K562 (cell line): ENCODE measurements around the gene LDLRAD3. TPM values are rescaled to one million over a fixed set of nuclear protein-coding genes. Genes with fewer than 3 reads are reported as not detected.

Experiments
- ATAC-seq: fragments of 200-7000 bp; cut with Tn5 transposase; 3 replicates; pipeline ENCODE4 v1.9.1; 2020; ENCODE audit warnings: moderate library complexity
- BruUV-seq: library from RNA; stranded (reverse); fragments of 400-500 nt; replicated peaks from 2 replicates; lab custom pipeline; 2021; lab: Mats Ljungman, UMichigan
- CTCF ChIA-PET: fragments of 300-600 bp; formaldehyde crosslinking; extraction: SDS; loops from one replicate; lab custom pipeline; 2021; ENCODE audit warnings: low intra/inter-chr PET ratio; lab: Yijun Ruan, JAX
- POLR2A ChIA-PET: fragments of 300-600, 350-650 bp; sonication (Branson Sonifier 250); formaldehyde crosslinking; extraction: SDS; loops from one replicate; lab custom pipeline; 2021; ENCODE audit warnings: antibody characterized with exemption, inconsistent platforms; lab: Yijun Ruan, JAX
- DNase-seq, 4 experiments: peaks; one replicate each; pipeline versions ENCODE4 v3.0.0 to v3.0.0-alpha.2; 2011 to 2018; ENCODE audit warnings: low spot score in 3 of 4, mixed read lengths in 3 of 4; ENCODE audit errors: extremely low read depth in 1 of 4
- FAIRE-seq: peaks from 2 replicates; lab custom pipeline; 2011; peaks lifted over from hg19 to GRCh38; lab: Jason Lieb, UNC
- H2AFZ ChIP-seq: 2 replicates; pipeline ENCODE4 v1.6.0; 2011; ENCODE audit warnings: low read depth, low read length, control low read depth, inconsistent platforms
- H3K27ac ChIP-seq: fragments of 200-600 bp; 3 replicates; pipeline ENCODE4 v1.8.0; 2011; ENCODE audit warnings: low read depth, mild to moderate bottlenecking, control low read depth, inconsistent platforms, low read length, moderate library complexity, mixed read lengths; ENCODE audit errors: extremely low read depth
- H3K27me3 ChIP-seq, 2 experiments: fragments of 300-600 bp in 1 of 2; 2 replicates in 1 of 2; 3 replicates in 1 of 2; pipeline versions ENCODE4 v1.6.0 to v1.8.0; 2011; ENCODE audit warnings: inconsistent platforms in 2 of 2, low read length in 2 of 2, mild to moderate bottlenecking in 1 of 2, mixed read lengths in 1 of 2, moderate library complexity in 1 of 2; ENCODE audit not compliant: control insufficient read depth in 2 of 2, insufficient read depth in 2 of 2
- H3K36me3 ChIP-seq: fragments of 300-600 bp; 3 replicates; pipeline ENCODE4 v1.8.0; 2011; ENCODE audit warnings: mild to moderate bottlenecking, low read length, inconsistent platforms; ENCODE audit not compliant: control insufficient read depth, insufficient read depth
- H3K4me1 ChIP-seq, 2 experiments: fragments of 200-600 bp in 1 of 2; replicated peaks in 1 of 2; 2 replicates in 1 of 2; 3 replicates in 1 of 2; pipeline versions ENCODE4 v1.5.1 to v1.8.0; 2011; ENCODE audit warnings: inconsistent platforms in 2 of 2, low read length in 2 of 2, mild to moderate bottlenecking in 1 of 2, mixed read lengths in 1 of 2, moderate library complexity in 1 of 2; ENCODE audit not compliant: control insufficient read depth in 2 of 2, insufficient read depth in 2 of 2
- H3K4me2 ChIP-seq: 2 replicates; pipeline ENCODE4 v1.6.1; 2011; ENCODE audit warnings: low read length, control low read depth, inconsistent platforms, mixed read lengths; ENCODE audit not compliant: insufficient read depth
- H3K4me3 ChIP-seq: fragments of 200-600 bp; sonication (generic), shearing (Covaris generic); 2 replicates; pipeline ENCODE4 v1.5.1; 2016; ENCODE audit warnings: control low read depth, inconsistent platforms
- H3K79me2 ChIP-seq: fragments of 200-600 bp; 3 replicates; pipeline ENCODE4 v1.8.0; 2011; ENCODE audit warnings: low read length, inconsistent platforms; ENCODE audit not compliant: control insufficient read depth, insufficient read depth
- H3K9ac ChIP-seq, 2 experiments: 2 replicates each; pipeline versions ENCODE4 v1.6.0 to v1.6.1; 2011; ENCODE audit warnings: low read depth in 2 of 2, low read length in 2 of 2, control low read depth in 1 of 2, inconsistent platforms in 1 of 2, mild to moderate bottlenecking in 1 of 2, mixed read lengths in 1 of 2; ENCODE audit not compliant: insufficient read depth in 1 of 2
- H3K9me1 ChIP-seq: one replicate; pipeline ENCODE4 v1.6.0; 2011; ENCODE audit warnings: inconsistent platforms, mild to moderate bottlenecking, low read length, moderate library complexity; ENCODE audit not compliant: control insufficient read depth, insufficient read depth
- H3K9me3 ChIP-seq: replicated peaks from 2 replicates; pipeline ENCODE4 v1.5.1; 2011; ENCODE audit warnings: low read depth, low read length, inconsistent platforms; ENCODE audit not compliant: control insufficient read depth, insufficient read depth
- H4K20me1 ChIP-seq: replicated peaks from 2 replicates; pipeline ENCODE4 v1.6.1; 2011; ENCODE audit warnings: low read length, inconsistent platforms, mixed read lengths; ENCODE audit not compliant: control insufficient read depth, insufficient read depth
- ATF2 ChIP-seq: sonication (generic); formaldehyde crosslinking; IDR thresholded peaks from 2 replicates; pipeline ENCODE4 v1.8.1; 2022; ENCODE audit warnings: missing genetic modification reagents
- GABPB2 ChIP-seq: fragments of 250-450 bp; sonication (Bioruptor Pico); conservative IDR thresholded peaks from 2 replicates; pipeline ENCODE4 v1.5.1; 2021; ENCODE audit warnings: mild to moderate bottlenecking
- HDAC3 ChIP-seq: fragments of 450-650 bp; IDR thresholded peaks from 2 replicates; pipeline ENCODE4 v1.6.1; 2018; ENCODE audit warnings: borderline replicate concordance, mild to moderate bottlenecking, moderate library complexity; ENCODE audit not compliant: partially characterized antibody
- HOMEZ ChIP-seq: fragments of 250-450 bp; sonication (Bioruptor Pico); IDR thresholded peaks from 2 replicates; pipeline ENCODE4 v1.4.0; 2020; ENCODE audit warnings: mild to moderate bottlenecking, moderate library complexity
- PCBP2 ChIP-seq: fragments of 200-400 bp; formaldehyde crosslinking; IDR thresholded peaks from 2 replicates; pipeline ENCODE4 v1.6.1; 2018; ENCODE audit warnings: low read length, low read depth, mild to moderate bottlenecking, moderate library complexity; ENCODE audit not compliant: poor library complexity, severe bottlenecking
- SAFB ChIP-seq: fragments of 200-400 bp; formaldehyde crosslinking; IDR thresholded peaks from 2 replicates; pipeline ENCODE4 v1.6.1; 2017; ENCODE audit warnings: low read depth, low read length, borderline replicate concordance
- THRAP3 ChIP-seq: fragments of 450-650 bp; IDR thresholded peaks from 2 replicates; pipeline ENCODE4 v1.6.1; 2016; ENCODE audit warnings: mild to moderate bottlenecking, inconsistent platforms, borderline replicate concordance
- ZBTB26 ChIP-seq: fragments of 450-650 bp; formaldehyde crosslinking; IDR thresholded peaks from 2 replicates; pipeline ENCODE4 v1.4.0; 2022; ENCODE audit warnings: missing genetic modification characterization
- ZMIZ1 ChIP-seq, 2 experiments: fragments of 150-350 bp in 1 of 2; IDR thresholded peaks; 2 replicates each; pipeline ENCODE4 v1.6.1; 2012 to 2016; ENCODE audit warnings: low read depth in 2 of 2, low read length in 2 of 2, mild to moderate bottlenecking in 1 of 2, moderate library complexity in 1 of 2
- ZNF41 ChIP-seq: fragments of 250-450 bp; sonication (Bioruptor Pico); conservative IDR thresholded peaks from 2 replicates; pipeline ENCODE4 v1.4.0; 2020; ENCODE audit warnings: mild to moderate bottlenecking
- WGBS: fragments of 100-300 bp; shearing (Covaris generic); methylation state at CpG from one replicate; pipeline ENCODE4 v1.1.6; 2016; ENCODE audit warnings: low coverage, mixed read lengths; ENCODE audit not compliant: insufficient coverage; ENCODE audit errors: missing lambda C conversion rate; 5-methylcytosine and 5-hydroxymethylcytosine counted together
- in situ Hi-C: fragments of 300-500 bp; cut with MboI; formaldehyde crosslinking; loops from 4 replicates; pipeline ENCODE4 v1.15.0; 2018; ENCODE audit warnings: inconsistent platforms, mixed read lengths
- intact Hi-C: fragments of 100-400 bp; cut with micrococcal nuclease; formaldehyde crosslinking; loops from 2 replicates; pipeline ENCODE4 v1.14.2; 2022
- polyA plus RNA-seq, 8 experiments: library from polyadenylated mRNA; depleted of rRNA in 4 of 8; stranded (reverse) in 5 of 8; unstranded in 3 of 8; fragments of >200 nt; fragmentation: Nextera tagmentation in 2 of 8; fragmentation: Illumina TruSeq in 1 of 8; extraction: Ambion mirVana in 2 of 8; extraction: Trizol in 1 of 8; gene quantifications; 2 replicates each; pipeline versions ENCODE4 v1.2.1 to v1.2.3, GENCODE V29; 2011 to 2014; ENCODE audit warnings: inconsistent platforms in 1 of 8, missing spikeins in 1 of 8
- total RNA-seq, 7 experiments: library from RNA; depleted of rRNA in 6 of 7; stranded (reverse); fragments of >200 nt in 6 of 7; fragmentation: Illumina TruSeq in 2 of 7; extraction: Trizol in 2 of 7; gene quantifications; 2 replicates each; pipeline versions ENCODE4 v1.2.1 to v1.2.3, GENCODE V29; 2011 to 2021; ENCODE audit warnings: low replicate concordance in 1 of 7

LDLRAD3 gene
- total and polyA plus RNA-seq, 9 of the 15 experiments (the other 6 are each of a cell fraction or from before 2014, with no cell fraction given): 0.73 to 7.2 (median 3.5) TPM

GRCh38 chr11:36156817-36157519 lies 213.1 kb downstream of the LDLRAD3 start:
- DNase-seq (no peak), FAIRE-seq (no peak), ATAC-seq (no peak)
- Histone ChIP-seq H3K9me3 (no peaks in the 10 kb centered on the region), H3K36me3 (no peaks in the 10 kb centered on the region), H4K20me1 (no peaks in the 10 kb centered on the region), H3K4me2 (no peak overlapping the region), H3K4me3 (no peak overlapping the region), H2AFZ (no peak overlapping the region), H3K27me3 (peaks cover 0 to 2% of the 10 kb centered on the region in 2 experiments; a peak in 1 of 5 replicates), H3K4me1 (no peaks in the 10 kb centered on the region), H3K9me1 (no peaks in the 10 kb centered on the region), H3K79me2 (no peaks in the 10 kb centered on the region), H3K9ac (no peak overlapping the region), H3K27ac (no peak overlapping the region)
- POLR2A ChIA-PET: no interaction called here
- CTCF ChIA-PET: no interaction called here
- no TSS peak for BruUV-seq
- in situ Hi-C loops (loop anchor here (5.0 kb wide), 1 partner anchor 545 kb away; no protein-coding TSS in a partner anchor), intact Hi-C loops (no loop called here)
- TF ChIP-seq HDAC3 (no peak), ZBTB26 (CRISPR knock-in tag) (no peak), HOMEZ (no peak), ZMIZ1 (IDR thresholded peaks at IDR 0.05; ENCODE audit: low read depth in 2 of 2, low read length in 2 of 2) (no peak), GABPB2 (no peak), ZNF41 (CRISPR knock-in tag) (no peak), PCBP2 (no peak), SAFB (no peak), ATF2 (no peak), THRAP3 (no peak)
- 13% methylated on average over 5 of the region's 5 CpGs for WGBS
